GM19043 (cell line): Measurements from ENCODE around the gene ASIC4.
A peak's percentile ranks its signal among the peaks of the same experiment; 100 is the strongest.

Experiments
- ATAC-seq: cut with Tn5 transposase; IDR thresholded peaks from one replicate; pipeline ENCODE4 v1.9.1; 2021; ENCODE audit warnings: low read depth; ENCODE audit not compliant: unreplicated experiment

Gene ASIC4

GRCh38 chr2:219513787-219514186 is 495 bp upstream of the ASIC4 start:
- ATAC-seq: no peak

GRCh38 chr2:219514836-219515235 is 554 bp downstream of the ASIC4 start:
- ATAC-seq: no peak

GRCh38 chr2:219515874-219516629 is 1.8 kb downstream of the ASIC4 start:
- no peak for ATAC-seq

- ATAC-seq: no peak
These were observed 2.6 kb downstream of the ASIC4 start for GRCh38 chr2:219516888-219517287.

- no peak for ATAC-seq
These were observed 3.9 kb downstream of the ASIC4 start for GRCh38 chr2:219517954-219518778.

- no peak for ATAC-seq
These were observed 5.2 kb downstream of the ASIC4 start for GRCh38 chr2:219519526-219519916.

- no peak for ATAC-seq
These were observed 5.8 kb downstream of the ASIC4 start for GRCh38 chr2:219520079-219520478.

GRCh38 chr2:219521066-219521880 is 7.0 kb downstream of the ASIC4 start:
- ATAC-seq: no peak

GRCh38 chr2:219522111-219523030 is 8.1 kb downstream of the ASIC4 start:
- no peak for ATAC-seq

GRCh38 chr2:219523031-219523671 is 8.9 kb downstream of the ASIC4 start:
- no peak for ATAC-seq

GRCh38 chr2:219524817-219525216 is 10.5 kb downstream of the ASIC4 start:
- ATAC-seq: no peak

- no peak for ATAC-seq
These were observed 11.4 kb downstream of the ASIC4 start for GRCh38 chr2:219525533-219526232.

GRCh38 chr2:219526320-219527075 is 12.2 kb downstream of the ASIC4 start:
- no peak for ATAC-seq

GRCh38 chr2:219527076-219527394 is 12.8 kb downstream of the ASIC4 start:
- no peak for ATAC-seq

GRCh38 chr2:219527472-219527871 is 13.2 kb downstream of the ASIC4 start:
- no peak for ATAC-seq

- ATAC-seq: peak; percentile 97
These were observed 16.0 kb downstream of the ASIC4 start for GRCh38 chr2:219530048-219530963.

- ATAC-seq: no peak
These were observed 17.5 kb downstream of the ASIC4 start for GRCh38 chr2:219531639-219532377.
